ENCODE data around the gene FDXR. TPM values are rescaled to one million over a fixed set of nuclear protein-coding genes. Genes with fewer than 3 reads are reported as not detected.

The FDXR gene
- polyA plus RNA-seq, 3 donors, result 2.5 to 7.3 (median 6.2) TPM

DNA sequence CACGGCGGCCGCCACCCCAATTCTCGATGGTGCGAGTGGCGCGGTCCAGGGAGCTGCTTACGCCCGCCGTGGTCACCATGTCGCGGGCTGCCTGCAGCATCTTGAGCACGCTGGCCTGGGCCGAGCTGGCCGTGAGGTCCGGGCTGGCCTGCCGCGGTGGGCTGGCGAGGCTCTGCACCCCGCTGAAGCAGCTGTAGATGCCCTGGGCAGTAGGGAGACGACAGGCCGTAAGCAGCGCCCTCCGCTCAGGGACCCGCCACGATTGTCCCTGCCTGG, 29.5 kb downstream of the FDXR start:
- peaks cover 23 to 38% of the 10 kb centered on the region in 2 donors for H3K4me1 ChIP-seq (ENCODE audit: control insufficient read depth in 1 of 2, insufficient read depth in 2 of 2, low read length in 2 of 2)
- peaks cover 27% of the 10 kb centered on the region for H3K4me1 Mint-ChIP-seq
- H3K27ac ChIP-seq (ENCODE audit: low read depth in 1 of 2, low read length in 2 of 2), result no peak overlapping the region
- H3K36me3 ChIP-seq (replicated peaks in 1 of 2; ENCODE audit: control insufficient read depth in 1 of 2, insufficient read depth in 2 of 2, low read length in 2 of 2), result peaks cover 10 to 14% of the 10 kb centered on the region in 2 donors
- H3K9me3 ChIP-seq (replicated peaks in 1 of 2; ENCODE audit: control insufficient read depth in 1 of 2, insufficient read depth in 1 of 2, low read length in 2 of 2), result no peaks in the 10 kb centered on the region
- intact Hi-C loops (cut with micrococcal nuclease), result no loop called here
- H3K9ac ChIP-seq (ENCODE audit: insufficient read depth, low read length, poor library complexity, severe bottlenecking), result no peak overlapping the region
- peaks cover 0 to 3% (median 0%) of the 10 kb centered on the region in 7 donors for H3K9me3 Mint-ChIP-seq
- H3K79me2 ChIP-seq (ENCODE audit: insufficient read depth, low read length), result no peaks in the 10 kb centered on the region
- H3K27me3 ChIP-seq (ENCODE audit: control insufficient read depth in 2 of 2, insufficient read depth in 2 of 2, low read length in 2 of 2), result peaks cover 0 to 10% of the 10 kb centered on the region in 2 donors
- no peaks in the 10 kb centered on the region for H4K20me1 ChIP-seq (ENCODE audit: insufficient read depth, low read length)
- peaks cover 21 to 25% of the 10 kb centered on the region in 2 donors for H3K36me3 Mint-ChIP-seq
- H3K4me2 ChIP-seq (replicated peaks; ENCODE audit: extremely low read depth, low read length, poor library complexity, severe bottlenecking), result peak overlapping the region; percentile 81
- no peak overlapping the region for H3K27ac Mint-ChIP-seq
- DNase-seq, result no peak
- no peak overlapping the region for H2AFZ ChIP-seq (ENCODE audit: insufficient read depth, low read depth, low read length, poor library complexity, severe bottlenecking)
- H3K4me3 Mint-ChIP-seq, result peak overlapping the region in 1 of 2 donors; percentile 62
- TF ChIP-seq CTCF (IDR thresholded peaks at IDR 0.05), result peak; percentile 6
- 39% methylated on average over 24 of the region's 26 CpGs for WGBS (ENCODE audit: insufficient coverage)
- H3K27me3 Mint-ChIP-seq (ENCODE audit: low read depth in 3 of 3), result peaks cover 11 to 26% (median 20%) of the 10 kb centered on the region in 3 donors
- peak overlapping the region in 1 of 3 experiments; percentile 68 for H3K4me3 ChIP-seq (replicated peaks in 1 of 3; ENCODE audit: low read depth in 2 of 3, low read length in 3 of 3)

GRCh38 chr17:74842599-74843351, 30.0 kb downstream of the FDXR start:
- intact Hi-C loops (cut with micrococcal nuclease), result no loop called here
- DNase-seq, result peak; percentile 52 to 75 (median 69)

More at GRCh38 chr17:74842599-74843351, 30.0 kb downstream of the FDXR start:
- Mint-ChIP-seq H3K27me3 (ENCODE audit: low read depth in 3 of 3) (peaks cover 11 to 22% (median 17%) of the 10 kb centered on the region in 3 donors), H3K36me3 (peaks cover 26 to 30% of the 10 kb centered on the region in 2 donors), H3K9me3 (peaks cover 0 to 3% (median 0%) of the 10 kb centered on the region in 7 donors), H3K4me3 (peak overlapping the region in 1 of 2 donors; percentile 39), H3K27ac (no peak overlapping the region), H3K4me1 (peaks cover 27% of the 10 kb centered on the region)
- H3K79me2 ChIP-seq (ENCODE audit: insufficient read depth, low read length), result no peaks in the 10 kb centered on the region
- H2AFZ ChIP-seq (ENCODE audit: insufficient read depth, low read depth, low read length, poor library complexity, severe bottlenecking), result peak overlapping the region; percentile 77
- TF ChIP-seq CTCF (IDR thresholded peaks at IDR 0.05), result peak; percentile 88
- 6% methylated on average over 77 of the region's 88 CpGs for whole genome bisulfite sequencing (ENCODE audit: insufficient coverage)
- H3K4me1 ChIP-seq (ENCODE audit: control insufficient read depth in 1 of 2, insufficient read depth in 2 of 2, low read length in 2 of 2), result peaks cover 23 to 38% of the 10 kb centered on the region in 2 donors
- peaks cover 12 to 19% of the 10 kb centered on the region in 2 donors for H3K36me3 ChIP-seq (replicated peaks in 1 of 2; ENCODE audit: control insufficient read depth in 1 of 2, insufficient read depth in 2 of 2, low read length in 2 of 2)
- peak overlapping the region in 1 of 3 experiments; percentile 68 for H3K4me3 ChIP-seq (replicated peaks in 1 of 3; ENCODE audit: low read depth in 2 of 3, low read length in 3 of 3)
- no peaks in the 10 kb centered on the region for H3K9me3 ChIP-seq (replicated peaks in 1 of 2; ENCODE audit: control insufficient read depth in 1 of 2, insufficient read depth in 1 of 2, low read length in 2 of 2)
- H4K20me1 ChIP-seq (ENCODE audit: insufficient read depth, low read length), result no peaks in the 10 kb centered on the region
- no peak overlapping the region for H3K27ac ChIP-seq (ENCODE audit: low read depth in 1 of 2, low read length in 2 of 2)
- peaks cover 0 to 10% of the 10 kb centered on the region in 2 donors for H3K27me3 ChIP-seq (ENCODE audit: control insufficient read depth in 2 of 2, insufficient read depth in 2 of 2, low read length in 2 of 2)
- H3K9ac ChIP-seq (ENCODE audit: insufficient read depth, low read length, poor library complexity, severe bottlenecking), result peak overlapping the region; percentile 49
- H3K4me2 ChIP-seq (replicated peaks; ENCODE audit: extremely low read depth, low read length, poor library complexity, severe bottlenecking), result peak overlapping the region; percentile 81
